Thoracic aorta (tissue), 2 donors: ENCODE results near the gene GPC5. TPM values are rescaled to one million over a fixed set of nuclear protein-coding genes. Genes with fewer than 3 reads are reported as not detected.

Experiments
- ATAC-seq: fragments of 150-250 bp; one replicate; pipeline ENCODE4 v1.8.0; 2017; ENCODE audit warnings: low read depth; ENCODE audit not compliant: insufficient number of reproducible peaks, low FRiP score
- DNase-seq: peaks from one replicate; pipeline ENCODE4 v3.0.0-alpha.2; 2020; ENCODE audit warnings: low spot score
- H3K27ac ChIP-seq, 2 donors: fragments of 200-600 bp; sonication (generic); 1 replicate in 1 of 2; 2 replicates in 1 of 2; pipeline ENCODE4 v1.5.1; 2016; ENCODE audit warnings: mild to moderate bottlenecking in 2 of 2, moderate library complexity in 2 of 2
- H3K27me3 ChIP-seq: fragments of 200-600 bp; sonication (generic); replicated peaks from 2 replicates; pipeline ENCODE4 v1.6.0; 2016; ENCODE audit warnings: mild to moderate bottlenecking; ENCODE audit not compliant: insufficient read depth
- H3K36me3 ChIP-seq: fragments of 200-600 bp; sonication (generic); one replicate; pipeline ENCODE4 v1.5.1; 2016
- H3K4me1 ChIP-seq, 2 donors: fragments of 200-600 bp; sonication (generic); 1 replicate in 1 of 2; 2 replicates in 1 of 2; pipeline versions ENCODE4 v1.5.1 to v1.6.0; 2016; ENCODE audit warnings: low read depth in 2 of 2, mild to moderate bottlenecking in 1 of 2; ENCODE audit not compliant: control insufficient read depth in 1 of 2
- H3K4me3 ChIP-seq: fragments of 200-600 bp; sonication (generic); 2 replicates; pipeline ENCODE4 v1.5.1; 2016; ENCODE audit warnings: mild to moderate bottlenecking
- H3K9me3 ChIP-seq: fragments of 200-600 bp; sonication (generic); 2 replicates; pipeline ENCODE4 v1.5.1; 2016
- total RNA-seq, 2 donors: library from RNA; depleted of rRNA; stranded (reverse); fragments of >200 nt; gene quantifications; one replicate each; pipeline versions ENCODE4 v1.1.0 to v1.2.3, GENCODE V29; 2016
- TF ChIP-seq, protein P1 (sequence below): fragments of 200-600 bp; sonication (generic); IDR thresholded peaks from one replicate; pipeline ENCODE4 v1.5.1; 2019; ENCODE audit warnings: antibody characterized with exemption

GPC5 gene
- total RNA-seq, 2 donors from 2014 or later, result 3.3 TPM; not detected in 1

DNA sequence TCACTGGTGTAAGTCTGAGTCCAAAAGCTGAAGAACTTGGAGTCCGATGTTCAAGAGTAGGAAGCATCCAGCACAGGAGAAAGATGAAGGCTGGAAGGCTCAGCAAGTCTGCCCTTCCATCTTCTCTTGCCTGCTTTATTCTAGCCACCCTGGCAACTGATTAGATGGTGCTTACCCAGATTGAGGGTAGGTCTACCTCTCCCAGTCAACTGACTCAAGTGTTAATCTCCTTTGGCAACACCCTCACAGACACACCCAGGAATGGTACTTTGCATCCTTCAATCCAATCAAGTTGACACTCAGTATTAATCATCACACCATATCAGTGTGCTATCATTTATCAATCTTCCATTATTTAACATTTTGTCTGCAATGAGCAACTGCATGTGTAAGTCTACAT, 223.5 kb downstream of the GPC5 start:
- Histone ChIP-seq H3K27ac (no peak overlapping the region), H3K4me3 (no peak overlapping the region), H3K4me1 (no peaks in the 10 kb centered on the region), H3K27me3 (no peaks in the 10 kb centered on the region), H3K36me3 (no peaks in the 10 kb centered on the region), H3K9me3 (no peaks in the 10 kb centered on the region)
- ATAC-seq (no peak), DNase-seq (no peak)
- TF ChIP-seq, protein P1, sequence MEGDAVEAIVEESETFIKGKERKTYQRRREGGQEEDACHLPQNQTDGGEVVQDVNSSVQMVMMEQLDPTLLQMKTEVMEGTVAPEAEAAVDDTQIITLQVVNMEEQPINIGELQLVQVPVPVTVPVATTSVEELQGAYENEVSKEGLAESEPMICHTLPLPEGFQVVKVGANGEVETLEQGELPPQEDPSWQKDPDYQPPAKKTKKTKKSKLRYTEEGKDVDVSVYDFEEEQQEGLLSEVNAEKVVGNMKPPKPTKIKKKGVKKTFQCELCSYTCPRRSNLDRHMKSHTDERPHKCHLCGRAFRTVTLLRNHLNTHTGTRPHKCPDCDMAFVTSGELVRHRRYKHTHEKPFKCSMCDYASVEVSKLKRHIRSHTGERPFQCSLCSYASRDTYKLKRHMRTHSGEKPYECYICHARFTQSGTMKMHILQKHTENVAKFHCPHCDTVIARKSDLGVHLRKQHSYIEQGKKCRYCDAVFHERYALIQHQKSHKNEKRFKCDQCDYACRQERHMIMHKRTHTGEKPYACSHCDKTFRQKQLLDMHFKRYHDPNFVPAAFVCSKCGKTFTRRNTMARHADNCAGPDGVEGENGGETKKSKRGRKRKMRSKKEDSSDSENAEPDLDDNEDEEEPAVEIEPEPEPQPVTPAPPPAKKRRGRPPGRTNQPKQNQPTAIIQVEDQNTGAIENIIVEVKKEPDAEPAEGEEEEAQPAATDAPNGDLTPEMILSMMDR, result no peak

DNA sequence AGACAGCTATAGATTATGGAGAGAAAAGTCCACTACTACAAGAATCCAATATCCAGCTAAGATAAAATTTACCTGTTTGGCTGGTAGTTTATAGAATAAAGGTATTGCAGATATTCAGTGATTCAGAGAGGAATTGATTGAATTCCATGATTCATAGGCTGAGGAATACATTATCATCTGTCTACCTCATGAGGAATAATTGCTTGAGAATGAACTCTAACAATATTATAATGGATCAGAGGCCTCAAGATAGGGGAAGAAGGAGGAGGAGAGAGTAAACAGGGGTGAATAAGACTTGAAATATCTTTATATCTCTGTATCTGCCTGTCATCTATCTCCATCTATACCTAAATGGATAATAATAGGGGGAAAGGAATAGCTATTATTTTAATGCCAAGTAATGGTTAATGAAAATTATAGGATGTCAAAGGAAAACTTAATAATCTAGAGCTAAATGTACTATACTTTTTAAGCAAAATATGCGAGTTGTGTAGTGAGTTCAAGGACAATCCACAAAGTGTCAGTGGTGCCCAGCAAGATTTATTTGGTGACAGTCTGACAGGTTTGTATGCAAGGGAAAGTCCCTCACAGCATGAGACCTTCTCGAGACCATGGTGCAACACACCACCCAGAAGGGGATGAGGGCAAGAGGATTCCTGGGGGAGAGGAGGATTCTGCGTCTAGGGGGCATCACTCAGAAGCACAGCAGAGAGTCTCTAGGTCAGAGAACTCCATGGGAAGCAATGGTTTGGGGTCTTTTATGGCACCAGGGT, 224.5 kb downstream of the GPC5 start:
- Histone ChIP-seq H3K4me1 (no peaks in the 10 kb centered on the region), H3K36me3 (no peaks in the 10 kb centered on the region), H3K27me3 (no peaks in the 10 kb centered on the region), H3K27ac (no peak overlapping the region), H3K9me3 (no peaks in the 10 kb centered on the region), H3K4me3 (no peak overlapping the region)
- DNase-seq, result no peak
- no peak for ATAC-seq
- TF ChIP-seq, protein P1, result no peak

DNA sequence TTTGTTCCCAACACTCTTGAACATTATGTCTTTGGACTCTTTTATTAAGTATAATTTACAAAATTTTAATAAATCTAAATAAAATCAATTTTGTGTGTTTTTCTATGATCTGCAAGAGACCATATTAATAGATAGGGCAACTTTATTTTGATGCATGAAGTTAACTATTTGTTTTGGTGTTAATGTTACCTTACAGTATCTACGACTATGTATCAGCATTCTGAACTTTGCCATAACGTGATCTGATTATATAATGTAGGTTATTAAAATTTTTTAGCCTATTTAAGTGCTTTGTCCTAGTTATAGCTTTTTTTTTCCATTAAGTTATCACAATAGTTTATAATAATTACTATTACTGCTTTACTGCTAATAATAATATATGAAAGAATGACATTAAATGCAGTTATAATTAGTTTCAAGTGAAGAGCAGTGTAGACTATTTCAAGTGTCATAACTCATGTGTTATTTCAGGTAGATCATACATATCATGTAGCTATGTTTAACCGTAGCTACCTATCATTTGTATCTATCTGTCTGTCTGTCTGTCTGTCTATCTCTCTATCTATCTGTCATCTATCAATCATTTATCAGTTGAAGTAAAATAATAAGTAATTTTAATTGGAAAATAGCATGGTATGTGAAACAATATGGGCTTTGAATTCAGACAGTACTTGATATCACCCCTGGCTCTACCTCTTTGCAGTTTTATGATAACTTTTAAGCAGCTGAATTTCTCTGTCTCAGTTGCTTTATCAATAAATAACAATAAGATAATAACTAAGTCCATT, 229.7 kb downstream of the GPC5 start:
- Histone ChIP-seq H3K36me3 (no peaks in the 10 kb centered on the region), H3K4me1 (no peaks in the 10 kb centered on the region), H3K27ac (no peak overlapping the region), H3K4me3 (no peak overlapping the region), H3K9me3 (no peaks in the 10 kb centered on the region), H3K27me3 (no peaks in the 10 kb centered on the region)
- TF ChIP-seq, protein P1, result no peak
- ATAC-seq, result no peak
- no peak for DNase-seq

DNA sequence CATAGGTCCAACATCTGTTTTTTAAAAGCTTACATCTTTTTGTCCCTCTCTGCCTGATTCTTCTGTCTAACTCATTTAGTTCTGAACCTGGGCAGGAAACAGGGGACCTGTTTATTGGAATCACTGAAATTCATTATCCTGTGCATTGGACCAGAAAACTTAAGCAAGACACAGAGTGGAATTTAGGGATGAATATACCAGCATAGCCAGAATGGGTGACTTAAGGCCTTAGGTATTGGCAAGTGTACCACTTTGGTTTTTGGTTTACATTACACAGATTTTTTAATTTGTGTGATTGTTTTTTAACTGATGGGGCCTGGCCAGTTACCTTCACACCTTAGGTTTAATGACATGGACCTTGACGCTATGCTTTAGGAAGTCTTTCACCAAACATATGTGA, 232.5 kb downstream of the GPC5 start:
- no peak for DNase-seq
- Histone ChIP-seq H3K27me3 (no peaks in the 10 kb centered on the region), H3K27ac (no peak overlapping the region), H3K4me3 (no peak overlapping the region), H3K4me1 (no peaks in the 10 kb centered on the region), H3K9me3 (no peaks in the 10 kb centered on the region), H3K36me3 (no peaks in the 10 kb centered on the region)
- TF ChIP-seq, protein P1, result no peak
- ATAC-seq, result no peak

GRCh38 chr13:91632086-91632485, 233.7 kb downstream of the GPC5 start:
- Histone ChIP-seq H3K4me1 (no peaks in the 10 kb centered on the region), H3K27ac (no peak overlapping the region), H3K9me3 (no peaks in the 10 kb centered on the region), H3K27me3 (no peaks in the 10 kb centered on the region), H3K4me3 (no peak overlapping the region), H3K36me3 (no peaks in the 10 kb centered on the region)
- no peak for DNase-seq
- TF ChIP-seq, protein P1, result no peak
- ATAC-seq, result no peak
